GM12878 (cell line): ENCODE results near the gene P2RX4. TPM values are rescaled to one million over a fixed set of nuclear protein-coding genes. Genes with fewer than 3 reads are reported as not detected.

ENCODE experiments used
- ATAC-seq: fragments of 200-7000 bp; cut with Tn5 transposase; 3 replicates; pipeline ENCODE4 v1.9.1; 2020; ENCODE audit warnings: mild to moderate bottlenecking, moderate library complexity
- BruUV-seq: library from RNA; stranded (reverse); fragments of 400-500 nt; replicated peaks from 2 replicates; lab custom pipeline; 2021; lab: Mats Ljungman, UMichigan
- CTCF ChIA-PET: fragments of 300-600 bp; sonication (Branson Sonifier 250); formaldehyde crosslinking; extraction: SDS; loops from one replicate; lab custom pipeline; 2021; ENCODE audit warnings: inconsistent platforms; lab: Yijun Ruan, JAX
- POLR2A ChIA-PET: fragments of 350-600 bp; formaldehyde crosslinking; extraction: SDS; loops from one replicate; lab custom pipeline; 2021; ENCODE audit warnings: inconsistent platforms; lab: Charles Lee
- RAD21 ChIA-PET: fragments of 300-600 bp; sonication (Branson Sonifier 250); formaldehyde crosslinking; loops from one replicate; lab custom pipeline; 2023; ENCODE audit warnings: antibody characterized with exemption; ENCODE audit not compliant: unreplicated experiment; lab: Charles Lee
- SMC1A ChIA-PET: fragments of 300-600 bp; sonication (Branson Sonifier 250); formaldehyde crosslinking; loops from one replicate; lab custom pipeline; 2023; ENCODE audit not compliant: unreplicated experiment, uncharacterized antibody; lab: Charles Lee
- DNase-seq: peaks from one replicate; pipeline ENCODE4 v3.0.0-alpha.2; 2011; ENCODE audit warnings: low read depth, low spot score
- FAIRE-seq: peaks from 3 replicates; lab custom pipeline; 2011; peaks lifted over from hg19 to GRCh38; lab: Jason Lieb, UNC
- H2AFZ ChIP-seq: 2 replicates; pipeline ENCODE4 v1.6.0; 2011; ENCODE audit warnings: low read depth, low read length, control low read depth; ENCODE audit not compliant: control insufficient read depth
- H3K27ac ChIP-seq: 2 replicates; pipeline ENCODE4 v1.5.1; 2011; ENCODE audit warnings: control low read depth; ENCODE audit not compliant: control insufficient read depth, insufficient read depth
- H3K27me3 ChIP-seq, 2 experiments: replicated peaks in 1 of 2; 2 replicates each; pipeline versions ENCODE4 v1.6.0 to v1.6.1; 2011; ENCODE audit warnings: low read length in 1 of 2; ENCODE audit not compliant: control insufficient read depth in 2 of 2, insufficient read depth in 2 of 2
- H3K36me3 ChIP-seq, 2 experiments: 2 replicates each; pipeline ENCODE4 v1.5.1; 2011; ENCODE audit warnings: low read length in 1 of 2; ENCODE audit not compliant: control insufficient read depth in 2 of 2, insufficient read depth in 2 of 2
- H3K4me1 ChIP-seq: 2 replicates; pipeline ENCODE4 v1.6.1; 2011; ENCODE audit warnings: mild to moderate bottlenecking, low read length, moderate library complexity, mixed read lengths; ENCODE audit not compliant: control insufficient read depth, insufficient read depth
- H3K4me2 ChIP-seq: 2 replicates; pipeline ENCODE4 v1.6.0; 2011; ENCODE audit warnings: control low read depth; ENCODE audit not compliant: control insufficient read depth, insufficient read depth
- H3K4me3 ChIP-seq: fragments of 200-600 bp; sonication (generic); 2 replicates; pipeline ENCODE4 v1.5.1; 2016
- H3K79me2 ChIP-seq: 2 replicates; pipeline ENCODE4 v1.6.0; 2011; ENCODE audit warnings: low read length; ENCODE audit not compliant: control insufficient read depth, insufficient read depth
- H3K9ac ChIP-seq: 2 replicates; pipeline ENCODE4 v1.8.0; 2011; ENCODE audit warnings: low read length, control low read depth, mixed read lengths; ENCODE audit not compliant: control insufficient read depth, insufficient read depth
- H3K9me3 ChIP-seq: replicated peaks from 3 replicates; pipeline ENCODE4 v1.5.1; 2011; ENCODE audit warnings: mild to moderate bottlenecking, low read length; ENCODE audit not compliant: control insufficient read depth, insufficient read depth
- H4K20me1 ChIP-seq: 2 replicates; pipeline ENCODE4 v1.6.0; 2011; ENCODE audit not compliant: control insufficient read depth, insufficient read depth
- ATF3 ChIP-seq: IDR thresholded peaks from 2 replicates; pipeline ENCODE4 v1.6.1; 2011; ENCODE audit warnings: low read depth, mild to moderate bottlenecking, low read length, moderate library complexity, borderline replicate concordance; ENCODE audit errors: extremely low read depth
- BMI1 ChIP-seq: fragments of 450-650 bp; IDR thresholded peaks from 2 replicates; pipeline ENCODE4 v1.6.1; 2016; ENCODE audit warnings: mild to moderate bottlenecking, moderate library complexity, borderline replicate concordance
- CBX3 ChIP-seq: fragments of 200-600 bp; sonication (generic); IDR thresholded peaks from 2 replicates; pipeline ENCODE4 v1.6.1; 2016; ENCODE audit warnings: low read depth, borderline replicate concordance
- CEBPB ChIP-seq, 2 experiments: fragments of 150-350 bp in 1 of 2; IDR thresholded peaks; 2 replicates each; pipeline ENCODE4 v1.6.1; 2012 to 2014; ENCODE audit warnings: low read depth in 2 of 2, low read length in 2 of 2, borderline replicate concordance in 1 of 2, inconsistent platforms in 1 of 2
- E2F4 ChIP-seq: IDR thresholded peaks from 2 replicates; pipeline ENCODE4 v1.6.1; 2012; ENCODE audit warnings: low read depth, low read length, improper control_type of control experiment
- EGR1 ChIP-seq, 2 experiments: IDR thresholded peaks; 1 replicate in 1 of 2; 2 replicates in 1 of 2; pipeline ENCODE4 v1.6.1; 2011 to 2012; ENCODE audit warnings: low read depth in 2 of 2, low read length in 2 of 2, borderline replicate concordance in 1 of 2, mild to moderate bottlenecking in 1 of 2, moderate library complexity in 1 of 2
- EP300 ChIP-seq, 2 experiments: fragments of 150-350 bp in 1 of 2; IDR thresholded peaks; 2 replicates each; pipeline ENCODE4 v1.6.1; 2011 to 2012; ENCODE audit warnings: low read depth in 2 of 2, low read length in 2 of 2, borderline replicate concordance in 1 of 2, improper control_type of control experiment in 1 of 2, inconsistent platforms in 1 of 2; ENCODE audit not compliant: control insufficient read depth in 1 of 2
- ESRRA ChIP-seq: IDR thresholded peaks from 2 replicates; pipeline ENCODE4 v1.6.1; 2012; ENCODE audit warnings: mild to moderate bottlenecking, low read length, improper control_type of control experiment
- FOS ChIP-seq: IDR thresholded peaks from 3 replicates; pipeline ENCODE4 v1.6.1; 2011; ENCODE audit warnings: borderline replicate concordance; ENCODE audit not compliant: insufficient read length; ENCODE audit errors: extremely low read depth
- MEF2A ChIP-seq: IDR thresholded peaks from 2 replicates; pipeline ENCODE4 v1.6.1; 2011; ENCODE audit warnings: low read depth, mild to moderate bottlenecking, low read length, moderate library complexity; ENCODE audit not compliant: insufficient read depth
- NFXL1 ChIP-seq: fragments of 450-650 bp; IDR thresholded peaks from 2 replicates; pipeline ENCODE4 v1.6.1; 2017; ENCODE audit warnings: antibody characterized with exemption, mild to moderate bottlenecking, borderline replicate concordance
- PML ChIP-seq: IDR thresholded peaks from 2 replicates; pipeline ENCODE4 v1.6.1; 2012; ENCODE audit warnings: low read length, inconsistent platforms
- SMAD1 ChIP-seq: fragments of 450-650 bp; IDR thresholded peaks from 2 replicates; pipeline ENCODE4 v1.6.1; 2018; ENCODE audit warnings: mild to moderate bottlenecking, low read depth; ENCODE audit not compliant: partially characterized antibody
- ZBTB33 ChIP-seq: fragments of 450-650 bp; IDR thresholded peaks from 2 replicates; pipeline ENCODE4 v1.6.1; 2017; ENCODE audit warnings: mild to moderate bottlenecking
- ZBTB40 ChIP-seq: fragments of 450-650 bp; IDR thresholded peaks from 2 replicates; pipeline ENCODE4 v1.6.1; 2016; ENCODE audit warnings: mild to moderate bottlenecking, moderate library complexity, borderline replicate concordance
- ZNF217 ChIP-seq: fragments of 450-650 bp; IDR thresholded peaks from 2 replicates; pipeline ENCODE4 v1.6.1; 2017; ENCODE audit warnings: antibody characterized with exemption, mild to moderate bottlenecking
- WGBS: methylation state at CpG from one replicate; pipeline ENCODE4 v1.1.6; 2016; ENCODE audit warnings: low lambda C conversion rate; ENCODE audit not compliant: insufficient replicate concordance, insufficient coverage; ENCODE audit errors: missing lambda C conversion rate; 5-methylcytosine and 5-hydroxymethylcytosine counted together
- in situ Hi-C: fragments of 300-500 bp; cut with MboI; formaldehyde crosslinking; loops from 9 replicates; pipeline ENCODE4 v1.14.3; 2018; ENCODE audit warnings: mixed read lengths
- intact Hi-C: fragments of 100-400 bp; cut with micrococcal nuclease; formaldehyde crosslinking; loops from one replicate; pipeline ENCODE4 v1.14.2; 2022; ENCODE audit not compliant: unreplicated experiment
- polyA plus RNA-seq, 11 experiments: library from polyadenylated mRNA; depleted of rRNA in 4 of 11; unstranded in 6 of 11; stranded (reverse) in 5 of 11; fragments of >200 nt; fragmentation: Nextera tagmentation in 4 of 11; fragmentation: Illumina TruSeq in 1 of 11; extraction: Ambion mirVana in 4 of 11; extraction: Trizol in 1 of 11; gene quantifications; 1 replicate in 1 of 11; 2 replicates in 10 of 11; pipeline versions ENCODE4 v1.2.1 to v1.2.3, GENCODE V29; 2011 to 2016; ENCODE audit warnings: inconsistent platforms in 2 of 11, missing spikeins in 2 of 11, low read depth in 1 of 11
- total RNA-seq, 4 experiments: library from RNA; depleted of rRNA in 3 of 4; stranded (reverse); fragments of >200 nt in 3 of 4; fragmentation: Illumina TruSeq in 1 of 4; extraction: Trizol in 1 of 4; gene quantifications; 2 replicates each; pipeline versions ENCODE4 v1.2.1 to v1.2.3, GENCODE V29; 2013 to 2021

Gene P2RX4
- total and polyA plus RNA-seq, 10 of the 15 experiments (the other 5 are each of a cell fraction or from before 2014, with no cell fraction given): 9.0 to 43.4 (median 20.5) TPM

GRCh38 chr12:121282072-121282742 lies 72.3 kb downstream of the P2RX4 start:
- no TSS peak for BruUV-seq
- Histone ChIP-seq H3K36me3 (peaks cover 0 to 6% of the 10 kb centered on the region in 2 experiments), H3K9me3 (no peaks in the 10 kb centered on the region), H3K4me1 (peaks cover under 1% of the 10 kb centered on the region), H3K79me2 (peaks cover 4% of the 10 kb centered on the region), H3K4me2 (no peak overlapping the region), H3K4me3 (no peak overlapping the region), H3K27me3 (no peaks in the 10 kb centered on the region), H3K9ac (no peak overlapping the region), H4K20me1 (no peaks in the 10 kb centered on the region), H3K27ac (no peak overlapping the region), H2AFZ (no peak overlapping the region)
- ChIA-PET SMC1A (no interaction called here), POLR2A (no interaction called here), RAD21 (no interaction called here), CTCF (no interaction called here)
- no peak for ATAC-seq
- 97% methylated on average over 10 of the region's 10 CpGs for WGBS
- no peak for FAIRE-seq
- intact Hi-C loops: no loop called here
- in situ Hi-C loops: no loop called here
- no peak for DNase-seq
- TF ChIP-seq ZBTB40: no peak
- no peak for TF ChIP-seq SMAD1
- no peak for TF ChIP-seq MEF2A
- TF ChIP-seq FOS: no peak
- TF ChIP-seq BMI1: no peak
- no peak for TF ChIP-seq ATF3
- no peak for TF ChIP-seq CBX3
- TF ChIP-seq ZBTB33: no peak
- no peak for TF ChIP-seq PML
- no peak for TF ChIP-seq EP300 (IDR thresholded peaks at IDR 0.05; ENCODE audit: borderline replicate concordance in 1 of 2, control insufficient read depth in 1 of 2, low read depth in 2 of 2, low read length in 2 of 2)
- TF ChIP-seq EGR1 (IDR thresholded peaks at IDR 0.05; ENCODE audit: borderline replicate concordance in 1 of 2, low read depth in 2 of 2, low read length in 2 of 2): no peak
- TF ChIP-seq E2F4: no peak
- TF ChIP-seq CEBPB (IDR thresholded peaks at IDR 0.05; ENCODE audit: borderline replicate concordance in 1 of 2, low read depth in 2 of 2, low read length in 2 of 2): no peak
- no peak for TF ChIP-seq ESRRA
- TF ChIP-seq NFXL1: no peak
- no peak for TF ChIP-seq ZNF217
